Neural cell (in vitro differentiated cells): ENCODE results near the gene CUX1. TPM values are rescaled to one million over a fixed set of nuclear protein-coding genes. Genes with fewer than 3 reads are reported as not detected.

Experiments used
- H2AFZ ChIP-seq: fragments of 200-600, 300-800 bp; sonication (generic), shearing (Covaris generic); 2 replicates; pipeline ENCODE4 v1.6.0; 2014; ENCODE audit warnings: low read depth, mild to moderate bottlenecking, antibody characterized with exemption, low read length, moderate library complexity
- H3F3A ChIP-seq: fragments of 200-600 bp; shearing (Covaris generic); 2 replicates; pipeline ENCODE4 v1.6.1; 2016; ENCODE audit warnings: mild to moderate bottlenecking, moderate library complexity, mixed read lengths, antibody characterized with exemption, low read length; ENCODE audit not compliant: insufficient read depth, poor library complexity, severe bottlenecking
- H3K27ac ChIP-seq: fragments of 200-600, 300-800 bp; sonication (generic), shearing (Covaris generic); 2 replicates; pipeline ENCODE4 v1.5.1; 2014; ENCODE audit warnings: mild to moderate bottlenecking, low read length, moderate library complexity
- H3K27me3 ChIP-seq: fragments of 300-800, 200-600 bp; sonication (generic), shearing (Covaris generic); 2 replicates; pipeline ENCODE4 v1.6.0; 2014; ENCODE audit warnings: mild to moderate bottlenecking, low read depth, low read length, moderate library complexity; ENCODE audit not compliant: insufficient read depth
- H3K36me3 ChIP-seq: fragments of 300-800, 200-600 bp; sonication (generic), shearing (Covaris generic); 2 replicates; pipeline ENCODE4 v1.5.1; 2014; ENCODE audit warnings: mild to moderate bottlenecking, antibody characterized with exemption, low read length, moderate library complexity; ENCODE audit not compliant: insufficient read depth
- H3K4me2 ChIP-seq: fragments of 300-800, 200-600 bp; sonication (generic), shearing (Covaris generic); 2 replicates; pipeline ENCODE4 v1.6.0; 2014; ENCODE audit warnings: mild to moderate bottlenecking, low read length
- H3K4me3 ChIP-seq: fragments of 300-800, 200-600 bp; sonication (generic), shearing (Covaris generic); 2 replicates; pipeline ENCODE4 v1.5.1; 2014; ENCODE audit warnings: mild to moderate bottlenecking, low read length, moderate library complexity
- H3K79me2 ChIP-seq: fragments of 200-600 bp; shearing (Covaris generic); replicated peaks from 2 replicates; pipeline ENCODE4 v1.6.0; 2014; ENCODE audit warnings: mild to moderate bottlenecking, low read length, moderate library complexity; ENCODE audit not compliant: insufficient read depth
- H3K9ac ChIP-seq: fragments of 300-800, 200-600 bp; sonication (generic), shearing (Covaris generic); 2 replicates; pipeline ENCODE4 v1.6.1; 2016; ENCODE audit warnings: mild to moderate bottlenecking, low read length, mixed read lengths
- H3K9me2 ChIP-seq: fragments of 200-600 bp; shearing (Covaris generic); 2 replicates; pipeline ENCODE4 v1.6.1; 2016; ENCODE audit warnings: mild to moderate bottlenecking, low read length, mixed read lengths; ENCODE audit not compliant: insufficient read depth
- H3K9me3 ChIP-seq: fragments of 200-600, 300-800 bp; sonication (generic), shearing (Covaris generic); 2 replicates; pipeline ENCODE4 v1.6.1; 2016; ENCODE audit warnings: mild to moderate bottlenecking, mixed run types, low read length, moderate library complexity, mixed read lengths
- H4K20me1 ChIP-seq: fragments of 200-600 bp; shearing (Covaris generic); 2 replicates; pipeline ENCODE4 v1.6.1; 2016; ENCODE audit warnings: mild to moderate bottlenecking, mixed run types; ENCODE audit not compliant: insufficient read depth
- CTCF ChIP-seq: fragments of 450-650 bp; IDR thresholded peaks from 2 replicates; pipeline ENCODE4 v1.5.1; 2014; ENCODE audit warnings: antibody characterized with exemption, mild to moderate bottlenecking, moderate library complexity; ENCODE audit not compliant: poor library complexity, severe bottlenecking
- EP300 ChIP-seq: fragments of 450-650 bp; conservative IDR thresholded peaks from 2 replicates; pipeline ENCODE4 v1.6.1; 2014; ENCODE audit warnings: antibody characterized with exemption, mild to moderate bottlenecking, moderate library complexity; ENCODE audit not compliant: poor library complexity, severe bottlenecking
- EZH2 ChIP-seq: fragments of 200-600, 300-800 bp; shearing (Covaris generic), sonication (generic); IDR thresholded peaks from 2 replicates; pipeline ENCODE4 v1.6.1; 2014; ENCODE audit warnings: antibody characterized with exemption, low read length, borderline replicate concordance, mild to moderate bottlenecking; ENCODE audit not compliant: insufficient read depth, poor library complexity, severe bottlenecking
- MXI1 ChIP-seq: fragments of 450-650 bp; conservative IDR thresholded peaks from 2 replicates; pipeline ENCODE4 v1.6.1; 2014; ENCODE audit warnings: antibody characterized with exemption, mild to moderate bottlenecking; ENCODE audit not compliant: poor library complexity, severe bottlenecking
- POLR2AphosphoS5 ChIP-seq: IDR thresholded peaks from 2 replicates; pipeline ENCODE4 v1.6.1; 2012
- RAD21 ChIP-seq: fragments of 450-650 bp; conservative IDR thresholded peaks from 2 replicates; pipeline ENCODE4 v1.6.1; 2014; ENCODE audit warnings: antibody characterized with exemption, mild to moderate bottlenecking, moderate library complexity
- REST ChIP-seq: IDR thresholded peaks from 2 replicates; pipeline ENCODE4 v1.6.1; 2012; ENCODE audit warnings: borderline replicate concordance
- SMC3 ChIP-seq: fragments of 450-650 bp; conservative IDR thresholded peaks from 2 replicates; pipeline ENCODE4 v1.6.1; 2014; ENCODE audit warnings: antibody characterized with exemption, mild to moderate bottlenecking, moderate library complexity; ENCODE audit not compliant: poor library complexity
- TAF1 ChIP-seq: IDR thresholded peaks from 2 replicates; pipeline ENCODE4 v1.6.1; 2012; ENCODE audit warnings: low read depth
- polyA plus RNA-seq: library from polyadenylated mRNA; depleted of rRNA; stranded (reverse); fragments of >200 nt; gene quantifications from 2 replicates; pipeline ENCODE4 v1.2.3, GENCODE V29; 2014

The CUX1 gene
- polyA plus RNA-seq, 1 donor from 2014 or later = 26.6 TPM

GRCh38 chr7:102284399-102284798 lies 467.0 kb downstream of the CUX1 start:
- no peak overlapping the region for H3K9ac ChIP-seq
- no peaks in the 10 kb centered on the region for H3K27me3 ChIP-seq
- no peak overlapping the region for H2AFZ ChIP-seq
- H3K9me3 ChIP-seq = no peaks in the 10 kb centered on the region
- no peaks in the 10 kb centered on the region for H3K36me3 ChIP-seq
- no peak overlapping the region for H3K4me2 ChIP-seq
- H3F3A ChIP-seq = no peaks in the 10 kb centered on the region
- H3K9me2 ChIP-seq = no peaks in the 10 kb centered on the region
- no peak overlapping the region for H3K27ac ChIP-seq
- no peak overlapping the region for H3K4me3 ChIP-seq
- H3K79me2 ChIP-seq = peaks cover 19% of the 10 kb centered on the region
- H4K20me1 ChIP-seq = peaks cover 14% of the 10 kb centered on the region
- TF ChIP-seq RAD21 (no peak), MXI1 (no peak), SMC3 (no peak), EZH2 (no peak), CTCF (no peak), EP300 (no peak), POLR2AphosphoS5 (no peak), REST (no peak), TAF1 (no peak)

- H3K9me2 ChIP-seq = no peaks in the 10 kb centered on the region
- H3K9ac ChIP-seq = no peak overlapping the region
- no peaks in the 10 kb centered on the region for H3F3A ChIP-seq
- no peaks in the 10 kb centered on the region for H3K9me3 ChIP-seq
- no peak overlapping the region for H3K4me2 ChIP-seq
- no peaks in the 10 kb centered on the region for H3K27me3 ChIP-seq
- no peak overlapping the region for H3K27ac ChIP-seq
- TF ChIP-seq SMC3 = no peak
- no peak for TF ChIP-seq RAD21
- TF ChIP-seq CTCF = no peak
- TF ChIP-seq REST = no peak
- TF ChIP-seq MXI1 = no peak
- no peak for TF ChIP-seq TAF1
- no peak for TF ChIP-seq POLR2AphosphoS5
- no peak for TF ChIP-seq EP300
- no peak for TF ChIP-seq EZH2
- peaks cover 21% of the 10 kb centered on the region for H3K79me2 ChIP-seq
- peaks cover 16% of the 10 kb centered on the region for H4K20me1 ChIP-seq
- no peak overlapping the region for H2AFZ ChIP-seq
- no peaks in the 10 kb centered on the region for H3K36me3 ChIP-seq
- H3K4me3 ChIP-seq = no peak overlapping the region
These were observed 467.6 kb downstream of the CUX1 start for GRCh38 chr7:102284891-102285539.
